Measurements from ENCODE around the gene MYOZ1.
A peak's percentile ranks its signal among the peaks of the same experiment; 100 is the strongest.

The MYOZ1 gene

GRCh38 chr10:73590881-73591799 is 50.1 kb downstream of the MYOZ1 start, which contains the start of gene USP54:
Gene USP54 (minus strand): TSS chr10:73591342. CDS start chr10:73575658, 15,684 bp downstream.
- Histone ChIP-seq H3K36me3 (ENCODE audit: control insufficient read depth, low read depth, low read length) (no peaks in the 10 kb centered on the region), H3K9me3 (ENCODE audit: control insufficient read depth, low read depth, low read length) (no peaks in the 10 kb centered on the region), H3K27ac (ENCODE audit: low read length) (peak within 1 kb of the TSS; percentile 96), H3K4me1 (ENCODE audit: control insufficient read depth, low read depth, low read length) (peaks cover 36% of the 10 kb centered on the region), H3K4me3 (ENCODE audit: low read length) (peak within 1 kb of the TSS; percentile 64), H3K27me3 (ENCODE audit: control insufficient read depth, insufficient read depth, low read length) (no peaks in the 10 kb centered on the region), H3K9ac (ENCODE audit: low read length) (peak within 1 kb of the TSS; percentile 93)

GRCh38 chr10:73589563-73590126 is 51.6 kb downstream of the MYOZ1 start:
- Histone ChIP-seq H3K9ac (ENCODE audit: low read length) (no peak overlapping the region), H3K36me3 (ENCODE audit: control insufficient read depth, low read depth, low read length) (no peaks in the 10 kb centered on the region), H3K4me3 (ENCODE audit: low read length) (no peak overlapping the region), H3K27me3 (ENCODE audit: control insufficient read depth, insufficient read depth, low read length) (no peaks in the 10 kb centered on the region), H3K27ac (ENCODE audit: low read length) (no peak overlapping the region), H3K4me1 (ENCODE audit: control insufficient read depth, low read depth, low read length) (peaks cover 36% of the 10 kb centered on the region), H3K9me3 (ENCODE audit: control insufficient read depth, low read depth, low read length) (no peaks in the 10 kb centered on the region)

- Histone ChIP-seq H3K4me1 (ENCODE audit: control insufficient read depth, low read depth, low read length) (peaks cover 36% of the 10 kb centered on the region), H3K36me3 (ENCODE audit: control insufficient read depth, low read depth, low read length) (no peaks in the 10 kb centered on the region), H3K4me3 (ENCODE audit: low read length) (no peak overlapping the region), H3K9me3 (ENCODE audit: control insufficient read depth, low read depth, low read length) (no peaks in the 10 kb centered on the region), H3K9ac (ENCODE audit: low read length) (no peak overlapping the region), H3K27me3 (ENCODE audit: control insufficient read depth, insufficient read depth, low read length) (no peaks in the 10 kb centered on the region), H3K27ac (ENCODE audit: low read length) (no peak overlapping the region)
Measured at GRCh38 chr10:73588656-73589055, 52.6 kb downstream of the MYOZ1 start.

GRCh38 chr10:73586583-73586984 is 54.7 kb downstream of the MYOZ1 start:
- no peak overlapping the region for H3K9ac ChIP-seq (ENCODE audit: low read length)
- peaks cover 24% of the 10 kb centered on the region for H3K4me1 ChIP-seq (ENCODE audit: control insufficient read depth, low read depth, low read length)
- no peak overlapping the region for H3K4me3 ChIP-seq (ENCODE audit: low read length)
- no peak overlapping the region for H3K27ac ChIP-seq (ENCODE audit: low read length)
- H3K9me3 ChIP-seq (ENCODE audit: control insufficient read depth, low read depth, low read length): no peaks in the 10 kb centered on the region
- H3K27me3 ChIP-seq (ENCODE audit: control insufficient read depth, insufficient read depth, low read length): no peaks in the 10 kb centered on the region
- no peaks in the 10 kb centered on the region for H3K36me3 ChIP-seq (ENCODE audit: control insufficient read depth, low read depth, low read length)

- Histone ChIP-seq H3K36me3 (ENCODE audit: control insufficient read depth, low read depth, low read length) (no peaks in the 10 kb centered on the region), H3K4me3 (ENCODE audit: low read length) (no peak overlapping the region), H3K9ac (ENCODE audit: low read length) (no peak overlapping the region), H3K4me1 (ENCODE audit: control insufficient read depth, low read depth, low read length) (peaks cover 12% of the 10 kb centered on the region), H3K9me3 (ENCODE audit: control insufficient read depth, low read depth, low read length) (no peaks in the 10 kb centered on the region), H3K27me3 (ENCODE audit: control insufficient read depth, insufficient read depth, low read length) (no peaks in the 10 kb centered on the region), H3K27ac (ENCODE audit: low read length) (no peak overlapping the region)
Measured at GRCh38 chr10:73585327-73585726, 55.9 kb downstream of the MYOZ1 start.

GRCh38 chr10:73584737-73585136 is 56.5 kb downstream of the MYOZ1 start:
- Histone ChIP-seq H3K27me3 (ENCODE audit: control insufficient read depth, insufficient read depth, low read length) (no peaks in the 10 kb centered on the region), H3K4me1 (ENCODE audit: control insufficient read depth, low read depth, low read length) (peaks cover 7% of the 10 kb centered on the region), H3K27ac (ENCODE audit: low read length) (no peak overlapping the region), H3K36me3 (ENCODE audit: control insufficient read depth, low read depth, low read length) (no peaks in the 10 kb centered on the region), H3K9me3 (ENCODE audit: control insufficient read depth, low read depth, low read length) (no peaks in the 10 kb centered on the region), H3K4me3 (ENCODE audit: low read length) (no peak overlapping the region), H3K9ac (ENCODE audit: low read length) (no peak overlapping the region)

GRCh38 chr10:73581918-73582317 is 59.4 kb downstream of the MYOZ1 start:
- Histone ChIP-seq H3K27me3 (ENCODE audit: control insufficient read depth, insufficient read depth, low read length) (no peaks in the 10 kb centered on the region), H3K4me1 (ENCODE audit: control insufficient read depth, low read depth, low read length) (no peaks in the 10 kb centered on the region), H3K36me3 (ENCODE audit: control insufficient read depth, low read depth, low read length) (no peaks in the 10 kb centered on the region), H3K27ac (ENCODE audit: low read length) (no peak overlapping the region), H3K9ac (ENCODE audit: low read length) (no peak overlapping the region), H3K9me3 (ENCODE audit: control insufficient read depth, low read depth, low read length) (no peaks in the 10 kb centered on the region), H3K4me3 (ENCODE audit: low read length) (no peak overlapping the region)

Measured in iPS-18a (cell line).